NB4 (cell line): ENCODE results near the gene ANKRD65.
A peak's percentile ranks its signal among the peaks of the same experiment; 100 is the strongest.

Experiments used
- DNase-seq: peaks from one replicate; pipeline ENCODE4 v3.0.0; 2010; ENCODE audit warnings: low read depth
- H3K4me3 ChIP-seq: one replicate; pipeline ENCODE4 v1.5.1; 2011; ENCODE audit warnings: mild to moderate bottlenecking, low read depth, low read length, moderate library complexity
- MYC ChIP-seq: IDR thresholded peaks from 2 replicates; pipeline ENCODE4 v1.6.1; 2011; ENCODE audit warnings: low read depth, low read length
- POLR2A ChIP-seq: IDR thresholded peaks from 2 replicates; pipeline ENCODE4 v1.6.1; 2011; ENCODE audit warnings: mild to moderate bottlenecking; ENCODE audit not compliant: insufficient read length; ENCODE audit errors: extremely low read depth
- TF ChIP-seq, protein P1 (sequence below): IDR thresholded peaks from one replicate; pipeline ENCODE4 v1.5.1; 2012; ENCODE audit warnings: low read depth, low read length
- TF ChIP-seq, protein P2 (sequence below): IDR thresholded peaks from 2 replicates; pipeline ENCODE4 v1.6.1; 2011; ENCODE audit warnings: low read depth, low read length

ANKRD65 gene

DNA sequence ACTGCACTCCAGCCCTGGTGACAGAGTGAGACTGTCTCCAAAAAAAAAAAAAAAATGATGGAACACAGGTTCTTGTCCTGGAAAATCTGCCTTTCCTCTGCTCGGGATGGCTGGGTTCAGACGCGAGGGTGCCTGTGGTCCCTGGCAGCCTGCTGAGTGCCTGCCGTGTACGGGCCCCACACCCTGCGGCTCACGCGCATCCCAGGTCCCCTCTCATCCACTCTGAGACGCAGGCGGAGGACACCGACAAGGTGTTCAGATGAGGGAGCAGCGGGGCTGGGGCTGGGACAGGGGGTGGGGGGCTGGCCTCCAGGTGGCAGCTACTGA is 4.3 kb upstream of the ANKRD65 start:
- DNase-seq, result no peak
- TF ChIP-seq POLR2A (no peak), MYC (no peak)
- TF ChIP-seq, protein P1, sequence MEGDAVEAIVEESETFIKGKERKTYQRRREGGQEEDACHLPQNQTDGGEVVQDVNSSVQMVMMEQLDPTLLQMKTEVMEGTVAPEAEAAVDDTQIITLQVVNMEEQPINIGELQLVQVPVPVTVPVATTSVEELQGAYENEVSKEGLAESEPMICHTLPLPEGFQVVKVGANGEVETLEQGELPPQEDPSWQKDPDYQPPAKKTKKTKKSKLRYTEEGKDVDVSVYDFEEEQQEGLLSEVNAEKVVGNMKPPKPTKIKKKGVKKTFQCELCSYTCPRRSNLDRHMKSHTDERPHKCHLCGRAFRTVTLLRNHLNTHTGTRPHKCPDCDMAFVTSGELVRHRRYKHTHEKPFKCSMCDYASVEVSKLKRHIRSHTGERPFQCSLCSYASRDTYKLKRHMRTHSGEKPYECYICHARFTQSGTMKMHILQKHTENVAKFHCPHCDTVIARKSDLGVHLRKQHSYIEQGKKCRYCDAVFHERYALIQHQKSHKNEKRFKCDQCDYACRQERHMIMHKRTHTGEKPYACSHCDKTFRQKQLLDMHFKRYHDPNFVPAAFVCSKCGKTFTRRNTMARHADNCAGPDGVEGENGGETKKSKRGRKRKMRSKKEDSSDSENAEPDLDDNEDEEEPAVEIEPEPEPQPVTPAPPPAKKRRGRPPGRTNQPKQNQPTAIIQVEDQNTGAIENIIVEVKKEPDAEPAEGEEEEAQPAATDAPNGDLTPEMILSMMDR, result no peak
- TF ChIP-seq, protein P2, sequence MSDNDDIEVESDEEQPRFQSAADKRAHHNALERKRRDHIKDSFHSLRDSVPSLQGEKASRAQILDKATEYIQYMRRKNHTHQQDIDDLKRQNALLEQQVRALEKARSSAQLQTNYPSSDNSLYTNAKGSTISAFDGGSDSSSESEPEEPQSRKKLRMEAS, result no peak
- no peak overlapping the region for H3K4me3 ChIP-seq

DNA sequence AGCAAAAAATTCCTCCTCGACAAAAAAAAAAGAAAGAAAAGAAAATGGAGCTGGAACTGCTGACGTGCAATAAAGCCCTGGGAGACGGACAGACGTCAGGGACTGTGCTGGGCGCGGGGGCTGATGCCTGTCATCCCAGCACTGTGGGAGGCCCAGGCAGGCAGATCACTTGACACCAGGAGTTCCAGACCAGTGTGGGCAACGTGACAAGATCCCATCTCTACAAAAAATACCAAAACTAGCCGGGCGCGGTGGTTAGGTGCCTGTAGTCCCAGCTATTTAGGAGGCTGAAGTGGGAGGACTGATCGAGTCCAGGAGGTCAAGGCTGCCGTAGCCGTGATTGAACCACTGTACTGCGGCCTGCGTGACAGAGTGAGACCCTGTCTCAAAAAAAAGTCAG is 3.6 kb upstream of the ANKRD65 start:
- no peak overlapping the region for H3K4me3 ChIP-seq
- no peak for TF ChIP-seq MYC
- TF ChIP-seq, protein P2, result no peak
- no peak for TF ChIP-seq POLR2A
- TF ChIP-seq, protein P1, result no peak
- no peak for DNase-seq

DNA sequence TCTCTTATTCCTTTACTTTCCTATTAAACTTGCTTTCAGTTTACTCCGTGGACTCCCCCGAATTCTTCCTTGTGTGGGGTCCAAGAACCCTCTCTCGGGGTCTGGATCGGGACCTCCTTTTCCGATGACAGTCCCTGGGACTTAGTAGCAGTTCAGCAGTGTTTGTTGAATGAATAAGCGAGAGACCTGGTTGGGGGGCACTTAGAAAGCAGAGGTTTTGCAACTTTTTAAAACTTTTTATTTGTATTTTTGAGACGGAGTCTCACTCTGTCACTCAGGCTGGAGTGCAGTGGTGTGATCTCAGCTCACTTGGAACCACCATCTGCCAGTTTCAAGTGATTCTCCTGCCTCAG is 2.1 kb upstream of the ANKRD65 start:
- TF ChIP-seq, protein P2, result no peak
- TF ChIP-seq POLR2A, result no peak
- TF ChIP-seq, protein P1, result no peak
- TF ChIP-seq MYC, result no peak
- no peak overlapping the region for H3K4me3 ChIP-seq
- DNase-seq, result no peak

DNA sequence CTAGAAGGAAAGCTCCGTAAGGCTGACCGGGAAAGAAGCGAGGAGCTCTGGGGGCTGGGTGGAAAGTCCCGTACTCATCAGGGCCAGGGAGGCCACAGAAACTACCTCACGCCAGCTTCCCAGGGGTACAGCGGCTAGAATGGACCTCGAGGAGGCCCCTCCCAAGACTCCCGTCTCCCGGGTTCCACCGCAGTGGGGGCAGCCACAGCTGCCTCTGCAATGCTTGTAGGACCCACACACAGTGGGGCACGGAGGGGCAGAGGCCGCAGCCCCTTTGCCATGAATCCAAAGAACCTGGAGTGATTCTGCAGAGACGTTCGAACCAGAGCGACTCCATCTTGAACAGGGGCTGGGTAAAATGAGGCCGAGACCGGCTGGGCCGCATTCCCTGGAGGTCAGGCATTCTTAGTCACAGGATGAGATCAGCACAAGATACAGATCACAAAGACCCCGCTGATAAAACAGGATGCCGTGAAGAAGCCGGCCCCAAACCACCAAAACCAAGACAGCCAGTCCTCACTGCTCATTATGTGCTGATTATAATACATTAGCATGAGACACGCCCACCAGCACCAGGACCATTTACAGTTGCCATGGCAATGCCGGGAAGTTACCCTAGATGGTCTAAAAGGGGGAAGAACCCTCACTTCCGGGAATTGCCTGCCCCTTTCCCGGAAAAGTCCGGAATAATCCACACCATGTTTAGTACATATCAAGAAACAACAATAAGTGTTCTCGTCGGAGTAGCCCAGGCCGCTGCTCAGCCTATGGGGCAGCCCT is 1.6 kb upstream of the ANKRD65 start:
- TF ChIP-seq, protein P2, result no peak
- TF ChIP-seq POLR2A (no peak), MYC (no peak)
- TF ChIP-seq, protein P1, result no peak
- peak; percentile 63 for DNase-seq
- H3K4me3 ChIP-seq, result no peak overlapping the region

DNA sequence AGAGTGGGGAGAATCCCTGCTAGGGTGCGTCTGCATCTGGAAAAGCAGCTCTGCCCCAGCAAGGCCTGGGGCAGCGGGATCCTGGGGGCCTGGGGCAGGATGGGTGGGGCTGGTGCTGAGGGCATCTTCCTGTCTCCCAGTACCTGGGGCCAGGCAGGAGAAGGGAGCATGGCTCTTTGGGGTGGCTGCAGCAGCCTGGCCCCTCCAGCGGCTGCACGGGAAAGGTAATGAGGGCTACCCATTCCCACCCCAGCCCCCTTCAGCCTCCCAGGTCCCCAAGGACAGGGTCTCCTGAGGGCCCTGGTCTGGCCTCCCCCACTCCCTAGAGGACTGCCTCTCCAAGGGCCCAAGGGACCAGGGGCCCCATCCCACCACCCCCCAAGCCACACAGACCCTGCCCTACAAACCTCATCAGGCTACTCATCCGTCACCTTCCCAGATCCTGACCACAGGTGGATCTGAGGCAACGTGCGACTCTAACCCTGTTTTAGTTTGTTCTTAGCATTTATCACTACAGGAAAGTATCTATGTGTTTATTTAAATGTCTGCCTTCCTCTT is 910 bp upstream of the ANKRD65 start:
- TF ChIP-seq, protein P1, result no peak
- TF ChIP-seq MYC (no peak), POLR2A (no peak)
- TF ChIP-seq, protein P2, result no peak
- no peak overlapping the region for H3K4me3 ChIP-seq
- DNase-seq, result no peak
